HepG2 (cell line): ENCODE results near the gene SLCO3A1. TPM values are rescaled to one million over a fixed set of nuclear protein-coding genes. Genes with fewer than 3 reads are reported as not detected.

Experiments
- ATAC-seq: fragments of 200-7000 bp; cut with Tn5 transposase; 3 replicates; pipeline ENCODE4 v1.9.1; 2020; ENCODE audit warnings: mild to moderate bottlenecking, moderate library complexity
- BruUV-seq: library from RNA; stranded (reverse); fragments of 400-500 nt; replicated peaks from 2 replicates; lab custom pipeline; 2021; lab: Mats Ljungman, UMichigan
- CTCF ChIA-PET: fragments of 300-600 bp; formaldehyde crosslinking; extraction: SDS; loops from one replicate; lab custom pipeline; 2021; ENCODE audit warnings: low total read pairs, inconsistent platforms, low intra/inter-chr PET ratio; lab: Yijun Ruan, JAX
- POLR2A ChIA-PET: fragments of 350-600 bp; sonication (Branson Sonifier 250); formaldehyde crosslinking; loops from one replicate; lab custom pipeline; 2020; ENCODE audit warnings: antibody characterized with exemption, inconsistent platforms; lab: Yijun Ruan, JAX
- DNase-seq: peaks from one replicate; pipeline ENCODE4 v3.0.0-alpha.2; 2015; ENCODE audit warnings: low spot score
- FAIRE-seq: peaks from 3 replicates; lab custom pipeline; 2011; peaks lifted over from hg19 to GRCh38; lab: Jason Lieb, UNC
- H2AFZ ChIP-seq: one replicate; pipeline ENCODE4 v1.6.1; 2011; ENCODE audit warnings: low read length, inconsistent platforms
- H3K27ac ChIP-seq: fragments of 300-600 bp; 3 replicates; pipeline ENCODE4 v1.8.0; 2011; ENCODE audit warnings: mixed run types, mild to moderate bottlenecking, mixed read lengths, low read length, inconsistent platforms; ENCODE audit not compliant: insufficient read depth; ENCODE audit errors: extremely low read length
- H3K27me3 ChIP-seq, 2 experiments: fragments of 200-600 bp in 1 of 2; 2 replicates in 1 of 2; 3 replicates in 1 of 2; pipeline versions ENCODE4 v1.6.0 to v1.8.0; 2011; ENCODE audit warnings: low read length in 2 of 2, mild to moderate bottlenecking in 2 of 2, moderate library complexity in 2 of 2, inconsistent platforms in 1 of 2; ENCODE audit not compliant: insufficient read depth in 2 of 2, control insufficient read depth in 1 of 2
- H3K36me3 ChIP-seq, 2 experiments: fragments of 200-600 bp in 1 of 2; replicated peaks in 1 of 2; 2 replicates in 1 of 2; 3 replicates in 1 of 2; pipeline versions ENCODE4 v1.5.1 to v1.8.0; 2011; ENCODE audit warnings: low read length in 2 of 2, inconsistent platforms in 1 of 2; ENCODE audit not compliant: insufficient read depth in 2 of 2, control insufficient read depth in 1 of 2
- H3K4me1 ChIP-seq: 2 replicates; pipeline ENCODE4 v1.5.1; 2012; ENCODE audit warnings: low read length, inconsistent platforms; ENCODE audit not compliant: insufficient read depth
- H3K4me2 ChIP-seq: 2 replicates; pipeline ENCODE4 v1.6.0; 2011; ENCODE audit warnings: low read depth, low read length, inconsistent platforms
- H3K4me3 ChIP-seq, 3 experiments: fragments of 200-600 bp in 1 of 3; sonication (generic), shearing (Covaris generic) in 1 of 3; replicated peaks in 1 of 3; 2 replicates each; pipeline ENCODE4 v1.5.1; 2011 to 2016; ENCODE audit warnings: low read length in 3 of 3, inconsistent platforms in 2 of 3, low read depth in 2 of 3, mild to moderate bottlenecking in 2 of 3, control low read depth in 1 of 3, mixed read lengths in 1 of 3; ENCODE audit not compliant: insufficient read depth in 1 of 3
- H3K79me2 ChIP-seq: one replicate; pipeline ENCODE4 v1.6.1; 2011; ENCODE audit warnings: low read length, inconsistent platforms; ENCODE audit not compliant: insufficient read depth
- H3K9ac ChIP-seq: 2 replicates; pipeline ENCODE4 v1.6.0; 2011; ENCODE audit warnings: mild to moderate bottlenecking, low read depth, low read length, inconsistent platforms; ENCODE audit not compliant: insufficient read depth
- H3K9me3 ChIP-seq: 2 replicates; pipeline ENCODE4 v1.5.1; 2012; ENCODE audit warnings: mild to moderate bottlenecking, low read length
- H4K20me1 ChIP-seq: 2 replicates; pipeline ENCODE4 v1.6.0; 2011; ENCODE audit warnings: inconsistent platforms, mild to moderate bottlenecking, low read length, moderate library complexity; ENCODE audit not compliant: insufficient read depth
- ADNP ChIP-seq: sonication (generic); formaldehyde crosslinking; IDR thresholded peaks from 2 replicates; pipeline ENCODE4 v1.4.0; 2020; ENCODE audit warnings: missing genetic modification reagents
- ARNT ChIP-seq: fragments of 450-650 bp; IDR thresholded peaks from 2 replicates; pipeline ENCODE4 v1.6.1; 2017
- ARNT2 ChIP-seq: sonication (generic); formaldehyde crosslinking; IDR thresholded peaks from 2 replicates; pipeline ENCODE4 v1.8.0; 2022; ENCODE audit warnings: mild to moderate bottlenecking, low read depth, missing genetic modification reagents, moderate library complexity
- ATF1 ChIP-seq: IDR thresholded peaks from 2 replicates; pipeline ENCODE4 v1.6.1; 2016; ENCODE audit warnings: mild to moderate bottlenecking, control low read depth
- DMAP1 ChIP-seq: IDR thresholded peaks from 2 replicates; pipeline ENCODE4 v1.6.1; 2016
- DNMT1 ChIP-seq: sonication (generic); formaldehyde crosslinking; IDR thresholded peaks from 2 replicates; pipeline ENCODE4 v1.5.1; 2020; ENCODE audit warnings: mild to moderate bottlenecking, missing genetic modification reagents
- DNMT3B ChIP-seq: conservative IDR thresholded peaks from 2 replicates; pipeline ENCODE4 v1.6.1; 2016; ENCODE audit warnings: missing biosample characterization, control low read depth
- HDAC1 ChIP-seq: sonication (generic); formaldehyde crosslinking; IDR thresholded peaks from 2 replicates; pipeline ENCODE4 v1.5.1; 2020; ENCODE audit warnings: mild to moderate bottlenecking, missing genetic modification reagents
- HMGA1 ChIP-seq: sonication (generic); formaldehyde crosslinking; conservative IDR thresholded peaks from 2 replicates; pipeline ENCODE4 v1.4.0; 2020; ENCODE audit warnings: missing genetic modification reagents
- HOXD1 ChIP-seq: sonication (generic); formaldehyde crosslinking; IDR thresholded peaks from 2 replicates; pipeline ENCODE4 v1.5.0; 2020; ENCODE audit warnings: missing genetic modification reagents
- MAFK ChIP-seq, 2 experiments: IDR thresholded peaks in 1 of 2; conservative IDR thresholded peaks in 1 of 2; 2 replicates each; pipeline ENCODE4 v1.6.1; 2011; ENCODE audit warnings: improper control_type of control experiment in 2 of 2, low read length in 2 of 2
- NCOA5 ChIP-seq: sonication (generic); formaldehyde crosslinking; IDR thresholded peaks from 2 replicates; pipeline ENCODE4 v1.4.0; 2020; ENCODE audit warnings: missing genetic modification reagents
- NFIB ChIP-seq: sonication (generic); formaldehyde crosslinking; IDR thresholded peaks from 2 replicates; pipeline ENCODE4 v1.9.0; 2021; ENCODE audit warnings: missing genetic modification reagents, mild to moderate bottlenecking, borderline replicate concordance
- NR2F2 ChIP-seq: IDR thresholded peaks from 2 replicates; pipeline ENCODE4 v1.6.1; 2012; ENCODE audit warnings: low read depth, inconsistent platforms, borderline replicate concordance
- REL ChIP-seq: sonication (generic); formaldehyde crosslinking; conservative IDR thresholded peaks from 2 replicates; pipeline ENCODE4 v1.8.0; 2022; ENCODE audit warnings: mild to moderate bottlenecking, missing genetic modification reagents, moderate library complexity
- SRSF1 ChIP-seq: fragments of 200-400 bp; formaldehyde crosslinking; optimal IDR thresholded peaks from 2 replicates; pipeline ENCODE3; 2017; ENCODE audit warnings: mild to moderate bottlenecking, low read depth, low read length, moderate library complexity
- STAG1 ChIP-seq: sonication (generic); formaldehyde crosslinking; IDR thresholded peaks from 2 replicates; pipeline ENCODE4 v1.4.0; 2020; ENCODE audit warnings: missing genetic modification reagents
- TARDBP ChIP-seq: sonication (generic); formaldehyde crosslinking; IDR thresholded peaks from 2 replicates; pipeline ENCODE4 v1.8.0; 2022; ENCODE audit warnings: mild to moderate bottlenecking, missing genetic modification reagents
- THYN1 ChIP-seq: sonication (generic); formaldehyde crosslinking; IDR thresholded peaks from 2 replicates; pipeline ENCODE4 v1.8.1; 2023; ENCODE audit warnings: low read depth, mild to moderate bottlenecking, moderate library complexity, missing genetic modification reagents, borderline replicate concordance
- U2AF2 ChIP-seq: fragments of 200-400 bp; formaldehyde crosslinking; IDR thresholded peaks from 2 replicates; pipeline ENCODE4 v1.6.1; 2017; ENCODE audit warnings: low read depth, mild to moderate bottlenecking, low read length
- ZFP1 ChIP-seq: IDR thresholded peaks from 2 replicates; pipeline ENCODE4 v1.6.1; 2016
- ZNF3 ChIP-seq: IDR thresholded peaks from 2 replicates; pipeline ENCODE4 v1.7.0; 2017; ENCODE audit warnings: inconsistent platforms
- ZNF350 ChIP-seq: sonication (generic); formaldehyde crosslinking; IDR thresholded peaks from 2 replicates; pipeline ENCODE4 v1.4.0; 2020; ENCODE audit warnings: mild to moderate bottlenecking, low read depth, missing genetic modification reagents, borderline replicate concordance
- ZNF564 ChIP-seq: sonication (generic); formaldehyde crosslinking; IDR thresholded peaks from 2 replicates; pipeline ENCODE4 v1.8.1; 2023; ENCODE audit warnings: mild to moderate bottlenecking, missing genetic modification reagents
- ZNF597 ChIP-seq: sonication (generic); formaldehyde crosslinking; IDR thresholded peaks from 2 replicates; pipeline ENCODE4 v1.5.0; 2020; ENCODE audit warnings: missing genetic modification reagents
- WGBS: methylation state at CpG from one replicate; pipeline ENCODE4 v1.1.6; 2017; ENCODE audit warnings: low lambda C conversion rate; 5-methylcytosine and 5-hydroxymethylcytosine counted together
- in situ Hi-C: cut with HindIII; loops from 2 replicates; pipeline ENCODE4 v1.10.0; 2017; ENCODE audit warnings: low pct_unique_long_range_greater_than_20kb; ENCODE audit not compliant: extremely low pct_ligation_motif_present
- intact Hi-C: fragments of 100-400 bp; cut with micrococcal nuclease; formaldehyde crosslinking; loops from one replicate; pipeline ENCODE4 v1.10.0; 2022; ENCODE audit not compliant: unreplicated experiment
- polyA plus RNA-seq, 8 experiments: library from polyadenylated mRNA; depleted of rRNA in 3 of 8; stranded (reverse) in 7 of 8; unstranded in 1 of 8; fragments of >200 nt; fragmentation: Illumina TruSeq in 4 of 8; extraction: Trizol in 4 of 8; gene quantifications; 2 replicates each; pipeline versions ENCODE4 v1.2.1 to v1.2.3, GENCODE V29; 2011 to 2016; ENCODE audit warnings: low read depth in 4 of 8, missing spikeins in 1 of 8, mixed read lengths in 1 of 8; ENCODE audit not compliant: insufficient read depth in 1 of 8
- total RNA-seq, 5 experiments: library from RNA; depleted of rRNA; stranded (reverse); fragments of >200 nt; fragmentation: Illumina TruSeq; extraction: Trizol; gene quantifications; 2 replicates each; pipeline ENCODE4 v1.2.3, GENCODE V29; 2016; ENCODE audit warnings: low read depth in 1 of 5
- TF ChIP-seq, protein P1 (sequence below): sonication (generic); formaldehyde crosslinking; IDR thresholded peaks from 2 replicates; pipeline ENCODE4 v1.4.0; 2020; ENCODE audit warnings: missing genetic modification reagents

SLCO3A1 gene
- total and polyA plus RNA-seq, 2 of the 13 experiments (the other 11 are each of a cell fraction or from before 2014, with no cell fraction given), result 0.02 TPM; not detected in 1

- no peak overlapping the region for H3K27ac ChIP-seq
- no peak for ATAC-seq
These were observed 167.3 kb downstream of the SLCO3A1 start for GRCh38 chr15:92020804-92021203.

DNA sequence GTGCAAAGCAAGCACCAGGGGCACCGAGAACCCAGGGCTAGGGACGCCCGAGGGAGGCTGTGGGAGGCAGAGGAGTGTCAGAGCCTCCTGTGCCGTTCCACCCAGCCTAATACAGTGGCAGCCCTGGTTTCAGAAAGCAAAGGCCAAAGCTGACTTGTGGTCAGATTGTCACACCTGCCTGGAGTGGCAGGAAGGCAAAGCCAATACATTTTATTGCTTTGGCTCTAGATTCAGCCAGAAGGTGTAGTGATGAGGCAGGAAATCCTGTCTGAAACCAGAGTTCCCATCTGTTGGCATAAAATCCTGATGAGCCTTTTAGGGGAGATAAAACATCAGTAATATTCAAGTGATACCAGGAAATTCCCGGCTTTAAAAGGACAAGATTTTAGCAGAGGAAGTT, 168.3 kb downstream of the SLCO3A1 start:
- in situ Hi-C loops (no loop called here), intact Hi-C loops (no loop called here)
- Histone ChIP-seq H3K79me2 (no peaks in the 10 kb centered on the region), H3K9ac (no peak overlapping the region), H3K4me1 (no peaks in the 10 kb centered on the region), H4K20me1 (no peaks in the 10 kb centered on the region), H3K9me3 (no peaks in the 10 kb centered on the region), H2AFZ (no peak overlapping the region), H3K27me3 (no peaks in the 10 kb centered on the region; a peak in 2 of 5 replicates), H3K36me3 (no peaks in the 10 kb centered on the region), H3K27ac (no peak overlapping the region), H3K4me2 (no peak overlapping the region), H3K4me3 (no peak overlapping the region)
- no peak for DNase-seq
- BruUV-seq, result no TSS peak
- ChIA-PET POLR2A (no interaction called here), CTCF (no interaction called here)
- ATAC-seq, result no peak
- no peak for FAIRE-seq
- WGBS, result 0% methylated on average over 2 of the region's 5 CpGs
- TF ChIP-seq ZNF3 (CRISPR knock-in tag), result no peak
- TF ChIP-seq DNMT3B (CRISPR knock-in tag), result no peak
- TF ChIP-seq, protein P1, sequence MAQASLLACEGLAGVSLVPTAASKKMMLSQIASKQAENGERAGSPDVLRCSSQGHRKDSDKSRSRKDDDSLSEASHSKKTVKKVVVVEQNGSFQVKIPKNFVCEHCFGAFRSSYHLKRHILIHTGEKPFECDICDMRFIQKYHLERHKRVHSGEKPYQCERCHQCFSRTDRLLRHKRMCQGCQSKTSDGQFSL (CRISPR knock-in tag), result no peak
- no peak for TF ChIP-seq TARDBP
- TF ChIP-seq ADNP (CRISPR knock-in tag), result no peak
- TF ChIP-seq DMAP1 (CRISPR knock-in tag), result no peak
- TF ChIP-seq ZNF350 (CRISPR knock-in tag), result no peak
- TF ChIP-seq HOXD1 (CRISPR knock-in tag), result no peak
- TF ChIP-seq NCOA5, result no peak
- TF ChIP-seq NFIB (CRISPR knock-in tag), result no peak
- TF ChIP-seq ARNT, result no peak

More at GRCh38 chr15:92020804-92021203, 167.3 kb downstream of the SLCO3A1 start:
- Histone ChIP-seq H3K4me2 (no peak overlapping the region), H3K27me3 (no peaks in the 10 kb centered on the region; a peak in 2 of 5 replicates), H3K36me3 (no peaks in the 10 kb centered on the region), H3K9me3 (no peaks in the 10 kb centered on the region), H3K4me3 (no peak overlapping the region), H4K20me1 (no peaks in the 10 kb centered on the region), H3K9ac (no peak overlapping the region), H2AFZ (no peak overlapping the region), H3K4me1 (no peaks in the 10 kb centered on the region), H3K79me2 (no peaks in the 10 kb centered on the region)
- DNase-seq (no peak), FAIRE-seq (no peak)
- in situ Hi-C loops (no loop called here), intact Hi-C loops (no loop called here)
- no TSS peak for BruUV-seq
- no peak for TF ChIP-seq STAG1 (CRISPR knock-in tag)
- TF ChIP-seq HMGA1 (CRISPR knock-in tag), result no peak
- no peak for TF ChIP-seq ARNT2
- TF ChIP-seq THYN1, result no peak
- no peak for TF ChIP-seq ZNF597 (CRISPR knock-in tag)
- no peak for TF ChIP-seq HDAC1 (CRISPR knock-in tag)
- TF ChIP-seq MAFK (conservative IDR thresholded peaks at IDR 0.05 in 1 of 2, IDR thresholded peaks at IDR 0.05 in 1 of 2; ENCODE audit: low read length in 2 of 2), result no peak
- TF ChIP-seq NR2F2, result no peak
- no peak for TF ChIP-seq REL (CRISPR knock-in tag)
- no peak for TF ChIP-seq DNMT1 (CRISPR knock-in tag)
- no peak for TF ChIP-seq ZFP1 (CRISPR knock-in tag)
- TF ChIP-seq SRSF1, result no peak
- no peak for TF ChIP-seq ATF1 (CRISPR knock-in tag)
- TF ChIP-seq ZNF564 (CRISPR knock-in tag), result no peak
- no peak for TF ChIP-seq U2AF2
- ChIA-PET POLR2A (no interaction called here), CTCF (no interaction called here)
- WGBS, result 4% methylated on average over 3 of the region's 3 CpGs
